Fibroblast of villous mesenchyme (primary cell): ENCODE data around the gene IL7R. TPM values are rescaled to one million over a fixed set of nuclear protein-coding genes. Genes with fewer than 3 reads are reported as not detected.
"Not testable (repeated sequence)": the region's sequence is repeated elsewhere in the genome, so short reads cannot be mapped to it uniquely, and the experiment has no call there.

Experiments used
- DNase-seq: peaks from one replicate; pipeline ENCODE4 v3.0.0-alpha.2; 2010; ENCODE audit warnings: low read depth
- H3K4me3 ChIP-seq: 2 replicates; pipeline ENCODE4 v1.5.1; 2011; ENCODE audit warnings: low read depth, mild to moderate bottlenecking, low read length
- total RNA-seq: library from RNA; depleted of rRNA; stranded (reverse); fragments of >200 nt; gene quantifications from 2 replicates; pipeline ENCODE4 v1.2.3, GENCODE V29; 2012
- TF ChIP-seq, protein P1 (sequence below): IDR thresholded peaks from 2 replicates; pipeline ENCODE4 v1.5.1; 2012; ENCODE audit warnings: low read depth, mild to moderate bottlenecking, low read length; ENCODE audit not compliant: insufficient read depth

IL7R gene
- total RNA-seq, 1 donor = 74.7 TPM

- DNase-seq = no peak
- no peak overlapping the region for H3K4me3 ChIP-seq
- TF ChIP-seq, protein P1, sequence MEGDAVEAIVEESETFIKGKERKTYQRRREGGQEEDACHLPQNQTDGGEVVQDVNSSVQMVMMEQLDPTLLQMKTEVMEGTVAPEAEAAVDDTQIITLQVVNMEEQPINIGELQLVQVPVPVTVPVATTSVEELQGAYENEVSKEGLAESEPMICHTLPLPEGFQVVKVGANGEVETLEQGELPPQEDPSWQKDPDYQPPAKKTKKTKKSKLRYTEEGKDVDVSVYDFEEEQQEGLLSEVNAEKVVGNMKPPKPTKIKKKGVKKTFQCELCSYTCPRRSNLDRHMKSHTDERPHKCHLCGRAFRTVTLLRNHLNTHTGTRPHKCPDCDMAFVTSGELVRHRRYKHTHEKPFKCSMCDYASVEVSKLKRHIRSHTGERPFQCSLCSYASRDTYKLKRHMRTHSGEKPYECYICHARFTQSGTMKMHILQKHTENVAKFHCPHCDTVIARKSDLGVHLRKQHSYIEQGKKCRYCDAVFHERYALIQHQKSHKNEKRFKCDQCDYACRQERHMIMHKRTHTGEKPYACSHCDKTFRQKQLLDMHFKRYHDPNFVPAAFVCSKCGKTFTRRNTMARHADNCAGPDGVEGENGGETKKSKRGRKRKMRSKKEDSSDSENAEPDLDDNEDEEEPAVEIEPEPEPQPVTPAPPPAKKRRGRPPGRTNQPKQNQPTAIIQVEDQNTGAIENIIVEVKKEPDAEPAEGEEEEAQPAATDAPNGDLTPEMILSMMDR = no peak
These were observed 18.2 kb upstream of the IL7R start for GRCh38 chr5:35838370-35839042.

- TF ChIP-seq, protein P1 = no peak
- H3K4me3 ChIP-seq = no peak overlapping the region
- DNase-seq = no peak
These were observed 13.8 kb upstream of the IL7R start for GRCh38 chr5:35842856-35843255.

DNA sequence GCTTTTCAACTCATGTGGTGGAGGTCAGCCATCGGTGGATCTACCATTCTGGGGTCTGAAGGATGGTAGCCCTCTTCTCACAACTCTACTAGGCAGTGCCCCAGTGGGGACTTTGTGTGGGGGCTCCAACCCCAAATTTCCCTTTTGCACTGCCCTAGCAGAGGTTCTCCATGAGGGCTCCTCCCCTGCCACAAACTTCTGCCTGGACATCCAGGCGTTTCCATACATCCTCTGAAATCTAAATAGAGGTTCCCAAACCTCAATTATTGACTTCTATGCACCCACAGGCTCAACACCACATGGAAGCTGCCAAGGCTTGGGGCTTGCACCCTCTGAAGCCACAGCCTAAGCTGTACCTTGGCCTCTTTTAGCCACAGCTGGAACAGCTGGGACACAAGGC is 11.2 kb upstream of the IL7R start:
- H3K4me3 ChIP-seq, DNase-seq: not testable (repeated sequence)

GRCh38 chr5:35847491-35847890 is 9.2 kb upstream of the IL7R start:
- no peak overlapping the region for H3K4me3 ChIP-seq
- TF ChIP-seq, protein P1 = no peak
- no peak for DNase-seq

GRCh38 chr5:35847961-35848360 is 8.7 kb upstream of the IL7R start:
- no peak for DNase-seq
- TF ChIP-seq, protein P1 = no peak
- no peak overlapping the region for H3K4me3 ChIP-seq

GRCh38 chr5:35849860-35850259 is 6.8 kb upstream of the IL7R start:
- TF ChIP-seq, protein P1 = no peak
- no peak for DNase-seq
- no peak overlapping the region for H3K4me3 ChIP-seq

- TF ChIP-seq, protein P1 = no peak
- no peak for DNase-seq
- peak overlapping the region; percentile 19 for H3K4me3 ChIP-seq
These were observed 5.6 kb upstream of the IL7R start for GRCh38 chr5:35850967-35851680.
